GM04504 (cell line): Measurements from ENCODE around the gene RPL27A.

Experiments
- DNase-seq: peaks from one replicate; pipeline ENCODE4 v3.0.0-alpha.2; 2012; ENCODE audit warnings: low read depth

RPL27A gene

GRCh38 chr11:8674859-8675258, 7.7 kb upstream of the RPL27A start:
- no peak for DNase-seq

GRCh38 chr11:8676458-8676857, 6.1 kb upstream of the RPL27A start:
- no peak for DNase-seq

GRCh38 chr11:8679006-8679405, 3.6 kb upstream of the RPL27A start:
- DNase-seq, result no peak

GRCh38 chr11:8681837-8682302, 722 bp upstream of the RPL27A start:
- no peak for DNase-seq

GRCh38 chr11:8683115-8683807, 669 bp downstream of the RPL27A start:
- DNase-seq, result no peak

- no peak for DNase-seq
These were observed 2.2 kb downstream of the RPL27A start for GRCh38 chr11:8684600-8685290.

GRCh38 chr11:8685306-8685705, 2.7 kb downstream of the RPL27A start:
- DNase-seq, result no peak

GRCh38 chr11:8685820-8686219, 3.2 kb downstream of the RPL27A start:
- DNase-seq, result no peak

GRCh38 chr11:8686325-8686724, 3.7 kb downstream of the RPL27A start:
- DNase-seq, result no peak

- DNase-seq, result peak; percentile 92
These were observed 6.1 kb downstream of the RPL27A start for GRCh38 chr11:8688414-8689362.

GRCh38 chr11:8689726-8690255, 7.2 kb downstream of the RPL27A start:
- no peak for DNase-seq

- no peak for DNase-seq
These were observed 8.1 kb downstream of the RPL27A start for GRCh38 chr11:8690374-8691342.

- no peak for DNase-seq
These were observed 9.0 kb downstream of the RPL27A start for GRCh38 chr11:8691601-8692000.

GRCh38 chr11:8692417-8692816, 9.8 kb downstream of the RPL27A start:
- no peak for DNase-seq

GRCh38 chr11:8693010-8693551, 10.5 kb downstream of the RPL27A start:
- no peak for DNase-seq

GRCh38 chr11:8693555-8693954, 11.0 kb downstream of the RPL27A start:
- DNase-seq, result no peak

GRCh38 chr11:8694137-8694536, 11.5 kb downstream of the RPL27A start:
- no peak for DNase-seq

- no peak for DNase-seq
These were observed 14.5 kb downstream of the RPL27A start for GRCh38 chr11:8697054-8697453.

- no peak for DNase-seq
These were observed 15.8 kb downstream of the RPL27A start for GRCh38 chr11:8698379-8698851.

- DNase-seq, result no peak
These were observed 16.4 kb downstream of the RPL27A start for GRCh38 chr11:8698917-8699441.
